Neural crest cell (in vitro differentiated cells): ENCODE results near the gene OLIG2. TPM values are rescaled to one million over a fixed set of nuclear protein-coding genes. Genes with fewer than 3 reads are reported as not detected.
A peak's percentile ranks its signal among the peaks of the same experiment; 100 is the strongest.

Source experiments
- DNase-seq: peaks from one replicate; pipeline ENCODE4 v3.0.0; 2021; ENCODE audit warnings: low read depth, mixed read lengths, low spot score
- H3K27ac Mint-ChIP-seq: one replicate; pipeline ENCODE4 v1.8.0; 2021; ENCODE audit warnings: mild to moderate bottlenecking, mixed read lengths; ENCODE audit not compliant: unreplicated experiment
- H3K27me3 Mint-ChIP-seq: 2 replicates; pipeline ENCODE4 v1.8.0; 2021; ENCODE audit warnings: low read depth, mild to moderate bottlenecking, mixed read lengths
- H3K36me3 Mint-ChIP-seq: 2 replicates; pipeline ENCODE4 v1.8.0; 2021; ENCODE audit warnings: low read depth, mild to moderate bottlenecking, mixed read lengths
- H3K4me1 Mint-ChIP-seq: 2 replicates; pipeline ENCODE4 v1.8.0; 2021; ENCODE audit warnings: mixed read lengths
- H3K4me3 Mint-ChIP-seq: one replicate; pipeline ENCODE4 v1.8.0; 2021; ENCODE audit warnings: mild to moderate bottlenecking, mixed read lengths
- H3K9me3 Mint-ChIP-seq: 2 replicates; pipeline ENCODE4 v1.8.0; 2021; ENCODE audit warnings: mixed read lengths
- total RNA-seq: library from RNA; stranded (reverse); gene quantifications from 2 replicates; pipeline ENCODE4 v1.2.1, GENCODE V29; 2021
- TF ChIP-seq, protein P1 (sequence below): fragments of 200-600 bp; sonication (generic); conservative IDR thresholded peaks from 2 replicates; pipeline ENCODE4 v1.5.0; 2021; ENCODE audit warnings: antibody characterized with exemption, mild to moderate bottlenecking

The OLIG2 gene
- total RNA-seq, 1 donor from 2014 or later = 5.4 TPM

- Mint-ChIP-seq H3K27me3 (peaks cover 83% of the 10 kb centered on the region), H3K4me1 (peaks cover 31% of the 10 kb centered on the region), H3K27ac (no peak overlapping the region), H3K4me3 (peak overlapping the region; percentile 85), H3K36me3 (no peaks in the 10 kb centered on the region), H3K9me3 (no peaks in the 10 kb centered on the region)
- DNase-seq = peak; percentile 23
- TF ChIP-seq, protein P1, sequence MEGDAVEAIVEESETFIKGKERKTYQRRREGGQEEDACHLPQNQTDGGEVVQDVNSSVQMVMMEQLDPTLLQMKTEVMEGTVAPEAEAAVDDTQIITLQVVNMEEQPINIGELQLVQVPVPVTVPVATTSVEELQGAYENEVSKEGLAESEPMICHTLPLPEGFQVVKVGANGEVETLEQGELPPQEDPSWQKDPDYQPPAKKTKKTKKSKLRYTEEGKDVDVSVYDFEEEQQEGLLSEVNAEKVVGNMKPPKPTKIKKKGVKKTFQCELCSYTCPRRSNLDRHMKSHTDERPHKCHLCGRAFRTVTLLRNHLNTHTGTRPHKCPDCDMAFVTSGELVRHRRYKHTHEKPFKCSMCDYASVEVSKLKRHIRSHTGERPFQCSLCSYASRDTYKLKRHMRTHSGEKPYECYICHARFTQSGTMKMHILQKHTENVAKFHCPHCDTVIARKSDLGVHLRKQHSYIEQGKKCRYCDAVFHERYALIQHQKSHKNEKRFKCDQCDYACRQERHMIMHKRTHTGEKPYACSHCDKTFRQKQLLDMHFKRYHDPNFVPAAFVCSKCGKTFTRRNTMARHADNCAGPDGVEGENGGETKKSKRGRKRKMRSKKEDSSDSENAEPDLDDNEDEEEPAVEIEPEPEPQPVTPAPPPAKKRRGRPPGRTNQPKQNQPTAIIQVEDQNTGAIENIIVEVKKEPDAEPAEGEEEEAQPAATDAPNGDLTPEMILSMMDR = no peak
Measured at GRCh38 chr21:33070998-33071769, 45.4 kb downstream of the OLIG2 start.

- TF ChIP-seq, protein P1 = no peak
- Mint-ChIP-seq H3K27me3 (peaks cover 83% of the 10 kb centered on the region), H3K9me3 (no peaks in the 10 kb centered on the region), H3K36me3 (no peaks in the 10 kb centered on the region), H3K4me1 (peaks cover 24% of the 10 kb centered on the region), H3K27ac (no peak overlapping the region), H3K4me3 (peak overlapping the region; percentile 85)
- DNase-seq = no peak
Measured at GRCh38 chr21:33071770-33072306, 46.1 kb downstream of the OLIG2 start.

- Mint-ChIP-seq H3K4me3 (no peak overlapping the region), H3K9me3 (no peaks in the 10 kb centered on the region), H3K4me1 (peaks cover 26% of the 10 kb centered on the region), H3K36me3 (no peaks in the 10 kb centered on the region), H3K27ac (no peak overlapping the region), H3K27me3 (peaks cover 90% of the 10 kb centered on the region)
- TF ChIP-seq, protein P1 = no peak
- DNase-seq = no peak
Measured at GRCh38 chr21:33073636-33074035, 47.9 kb downstream of the OLIG2 start.

GRCh38 chr21:33075128-33075527 lies 49.4 kb downstream of the OLIG2 start:
- peaks cover 35% of the 10 kb centered on the region for H3K4me1 Mint-ChIP-seq
- H3K9me3 Mint-ChIP-seq = no peaks in the 10 kb centered on the region
- TF ChIP-seq, protein P1 = no peak
- no peak overlapping the region for H3K4me3 Mint-ChIP-seq
- peaks cover 89% of the 10 kb centered on the region for H3K27me3 Mint-ChIP-seq
- DNase-seq = no peak
- H3K36me3 Mint-ChIP-seq = no peaks in the 10 kb centered on the region
- H3K27ac Mint-ChIP-seq = no peak overlapping the region

GRCh38 chr21:33075596-33076195 lies 50.0 kb downstream of the OLIG2 start:
- TF ChIP-seq, protein P1 = no peak
- H3K36me3 Mint-ChIP-seq = no peaks in the 10 kb centered on the region
- H3K27ac Mint-ChIP-seq = no peak overlapping the region
- H3K4me1 Mint-ChIP-seq = peaks cover 35% of the 10 kb centered on the region
- no peaks in the 10 kb centered on the region for H3K9me3 Mint-ChIP-seq
- no peak for DNase-seq
- H3K4me3 Mint-ChIP-seq = no peak overlapping the region
- H3K27me3 Mint-ChIP-seq = peaks cover 93% of the 10 kb centered on the region
